ENCODE data around the gene DAPK3. TPM values are rescaled to one million over a fixed set of nuclear protein-coding genes. Genes with fewer than 3 reads are reported as not detected.
A peak's percentile ranks its signal among the peaks of the same experiment; 100 is the strongest.

DAPK3 gene
- total and polyA plus RNA-seq, 4 donors = 61.9 to 93.9 (median 79.4) TPM

DNA sequence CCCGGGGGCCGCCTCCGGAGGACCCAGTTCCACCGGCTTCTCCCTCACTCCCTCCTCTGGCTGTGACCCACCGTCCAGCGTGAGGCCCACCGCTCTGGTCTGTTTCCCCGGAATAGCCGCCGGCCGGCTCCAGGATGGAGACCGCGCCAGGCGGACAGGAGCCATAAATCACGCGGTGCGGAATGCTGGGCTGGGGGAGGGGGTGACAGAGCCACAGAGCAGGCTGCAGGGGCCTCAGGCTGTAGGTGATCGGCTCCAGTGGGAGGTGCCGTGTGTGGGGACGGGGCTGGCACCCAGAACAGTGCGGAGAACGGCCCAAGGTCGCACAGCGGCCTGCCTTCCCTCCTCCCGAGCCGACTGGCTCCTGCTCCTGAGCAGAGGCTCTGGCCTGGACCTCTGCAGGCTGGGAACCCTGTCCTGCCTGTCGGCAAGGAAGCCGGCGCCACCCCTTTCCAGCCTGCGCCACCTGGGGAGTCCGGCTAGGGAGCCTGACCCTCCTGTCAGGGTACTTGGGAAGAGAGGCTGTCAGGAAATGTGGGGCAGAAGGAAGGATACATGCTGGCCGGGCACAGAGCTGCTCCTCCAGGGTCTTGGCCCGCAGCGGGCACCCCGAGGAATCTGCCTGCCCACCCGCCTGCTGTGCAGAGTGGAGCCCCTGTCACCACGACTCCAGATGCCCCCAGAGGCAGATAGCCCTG is 45.0 kb upstream of the DAPK3 start:
- H3K27ac ChIP-seq (ENCODE audit: low read depth in 1 of 2, low read length in 1 of 2) = peak overlapping the region in 1 of 2 donors; percentile 26
- H3K9me3 ChIP-seq (ENCODE audit: control insufficient read depth in 4 of 4, insufficient read depth in 3 of 4, low read length in 3 of 4) = no peaks in the 10 kb centered on the region
- peak in 2 of 3 donors; percentile 24 to 30 for DNase-seq
- TF ChIP-seq, protein P1, sequence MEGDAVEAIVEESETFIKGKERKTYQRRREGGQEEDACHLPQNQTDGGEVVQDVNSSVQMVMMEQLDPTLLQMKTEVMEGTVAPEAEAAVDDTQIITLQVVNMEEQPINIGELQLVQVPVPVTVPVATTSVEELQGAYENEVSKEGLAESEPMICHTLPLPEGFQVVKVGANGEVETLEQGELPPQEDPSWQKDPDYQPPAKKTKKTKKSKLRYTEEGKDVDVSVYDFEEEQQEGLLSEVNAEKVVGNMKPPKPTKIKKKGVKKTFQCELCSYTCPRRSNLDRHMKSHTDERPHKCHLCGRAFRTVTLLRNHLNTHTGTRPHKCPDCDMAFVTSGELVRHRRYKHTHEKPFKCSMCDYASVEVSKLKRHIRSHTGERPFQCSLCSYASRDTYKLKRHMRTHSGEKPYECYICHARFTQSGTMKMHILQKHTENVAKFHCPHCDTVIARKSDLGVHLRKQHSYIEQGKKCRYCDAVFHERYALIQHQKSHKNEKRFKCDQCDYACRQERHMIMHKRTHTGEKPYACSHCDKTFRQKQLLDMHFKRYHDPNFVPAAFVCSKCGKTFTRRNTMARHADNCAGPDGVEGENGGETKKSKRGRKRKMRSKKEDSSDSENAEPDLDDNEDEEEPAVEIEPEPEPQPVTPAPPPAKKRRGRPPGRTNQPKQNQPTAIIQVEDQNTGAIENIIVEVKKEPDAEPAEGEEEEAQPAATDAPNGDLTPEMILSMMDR (IDR thresholded peaks at IDR 0.05; ENCODE audit: control extremely low read depth, extremely low read depth) = no peak
- peaks cover 3 to 55% (median 12%) of the 10 kb centered on the region in 4 donors for H3K36me3 ChIP-seq (ENCODE audit: control insufficient read depth in 4 of 4, insufficient read depth in 4 of 4, low read length in 4 of 4)
- no peak overlapping the region for H3K9ac ChIP-seq (ENCODE audit: insufficient read depth in 1 of 2, low read length in 2 of 2)
- no peaks in the 10 kb centered on the region for H3K27me3 ChIP-seq (ENCODE audit: control insufficient read depth in 3 of 3, insufficient read depth in 3 of 3, low read length in 2 of 3)
- H3K4me1 ChIP-seq (ENCODE audit: control insufficient read depth in 5 of 5, insufficient read depth in 5 of 5, low read length in 5 of 5) = peaks cover 0 to 24% (median 0%) of the 10 kb centered on the region in 5 donors
- ATAC-seq (ENCODE audit: insufficient read depth, low FRiP score) = no peak
- WGBS, 2 donors = 66 to 68% methylated on average over 37 of the region's 37 CpGs
- no peak overlapping the region for H3K4me3 ChIP-seq

DNA sequence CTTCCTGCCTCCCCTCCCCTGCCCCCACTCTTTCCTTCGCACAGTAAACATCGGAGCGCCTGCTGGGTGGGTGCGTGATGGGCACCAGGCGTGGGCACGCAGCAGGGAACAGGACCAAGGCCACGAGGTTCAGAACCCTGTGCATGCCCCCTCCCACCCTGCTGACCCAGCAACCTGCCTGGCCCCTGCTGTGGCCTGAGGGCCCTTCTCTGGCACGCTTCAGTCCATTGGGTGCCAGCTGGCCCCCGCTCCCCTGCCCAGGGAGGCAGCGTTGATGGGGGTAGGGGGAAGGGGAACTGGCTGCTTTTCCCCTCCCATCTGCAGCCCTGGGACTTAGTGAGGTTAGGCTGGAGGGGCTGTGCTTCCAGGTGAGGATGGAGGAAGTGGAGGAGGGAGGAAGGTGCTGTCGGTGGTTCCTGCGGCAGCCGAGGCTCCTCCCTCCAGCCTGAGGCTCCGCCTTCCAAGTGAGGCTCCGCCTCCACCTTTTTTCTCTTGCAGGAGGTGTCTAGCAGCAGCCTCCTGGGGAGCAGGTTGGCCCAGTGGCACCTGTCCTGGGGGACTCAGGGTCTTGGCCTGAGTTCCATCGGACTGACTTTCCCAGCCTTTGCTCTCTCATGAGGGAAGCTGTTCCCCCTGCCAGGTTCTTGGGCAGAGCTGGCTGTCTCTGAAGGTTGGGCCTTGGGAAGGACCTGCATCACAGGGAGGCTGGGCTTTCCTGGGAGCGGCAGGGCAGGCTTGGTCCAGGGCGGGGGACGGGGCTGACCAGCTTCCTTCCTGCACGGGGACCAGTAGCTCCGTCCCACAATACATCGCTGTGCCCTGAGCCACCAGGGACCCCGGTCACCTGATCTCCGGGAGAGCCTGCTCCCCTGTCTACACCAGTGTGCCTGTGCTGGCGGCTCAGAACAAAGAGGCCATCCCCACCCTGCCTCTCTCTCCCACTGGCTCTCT is 43.9 kb upstream of the DAPK3 start:
- TF ChIP-seq, protein P1 (IDR thresholded peaks at IDR 0.05; ENCODE audit: control extremely low read depth, extremely low read depth) = no peak
- DNase-seq (no peak), ATAC-seq (ENCODE audit: insufficient read depth, low FRiP score) (no peak)
- H3K27me3 ChIP-seq (ENCODE audit: control insufficient read depth in 3 of 3, insufficient read depth in 3 of 3, low read length in 2 of 3) = no peaks in the 10 kb centered on the region
- 60 to 68% methylated on average over 25 of the region's 25 CpGs for WGBS, 2 donors
- no peak overlapping the region for H3K9ac ChIP-seq (ENCODE audit: insufficient read depth in 1 of 2, low read length in 2 of 2)
- peaks cover 0 to 54% (median 11%) of the 10 kb centered on the region in 4 donors for H3K36me3 ChIP-seq (ENCODE audit: control insufficient read depth in 4 of 4, insufficient read depth in 4 of 4, low read length in 4 of 4)
- H3K9me3 ChIP-seq (ENCODE audit: control insufficient read depth in 4 of 4, insufficient read depth in 3 of 4, low read length in 3 of 4) = no peaks in the 10 kb centered on the region
- no peak overlapping the region for H3K4me3 ChIP-seq
- peaks cover 0 to 25% (median 6%) of the 10 kb centered on the region in 5 donors for H3K4me1 ChIP-seq (ENCODE audit: control insufficient read depth in 5 of 5, insufficient read depth in 5 of 5, low read length in 5 of 5)
- peak overlapping the region in 1 of 2 donors; percentile 26 for H3K27ac ChIP-seq (ENCODE audit: low read depth in 1 of 2, low read length in 1 of 2)

DNA sequence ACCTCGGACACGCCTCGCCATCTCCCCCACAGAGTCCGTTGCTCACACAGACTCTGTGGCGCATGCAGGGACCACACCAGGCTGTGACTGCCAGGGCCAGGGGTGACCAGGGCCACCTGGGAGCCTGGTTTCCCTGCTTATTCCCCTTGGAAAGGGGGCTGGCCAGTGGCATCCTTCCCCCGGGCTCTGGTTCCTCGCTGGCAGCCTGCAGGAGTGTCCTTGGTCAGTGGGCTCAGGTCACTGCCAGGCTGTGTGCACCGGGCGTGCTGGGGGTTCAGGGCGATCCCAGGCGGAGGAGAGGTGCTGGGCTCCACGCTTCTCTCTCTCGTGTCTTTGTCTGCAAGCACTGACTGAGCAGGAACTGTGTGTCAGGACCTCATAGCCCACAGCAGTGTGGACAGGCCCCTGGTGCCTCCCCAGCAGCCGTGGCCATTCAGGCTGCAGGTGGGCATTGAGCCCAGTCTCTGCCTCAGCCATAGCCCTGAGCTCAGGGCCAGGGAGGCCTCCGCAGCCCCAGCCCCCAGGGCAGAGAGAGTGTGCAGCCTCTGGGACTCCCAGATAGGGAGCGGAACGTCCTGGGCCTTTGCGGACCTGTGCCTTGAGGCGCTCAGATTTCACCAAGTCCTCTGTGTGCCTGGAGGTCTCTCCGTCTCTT is 43.1 kb upstream of the DAPK3 start:
- no peak overlapping the region for H3K4me3 ChIP-seq
- 92 to 94% methylated on average over 20 of the region's 20 CpGs for WGBS, 2 donors
- peak; percentile 15 for ATAC-seq (ENCODE audit: insufficient read depth, low FRiP score)
- H3K9ac ChIP-seq (ENCODE audit: insufficient read depth in 1 of 2, low read length in 2 of 2) = no peak overlapping the region
- no peaks in the 10 kb centered on the region for H3K27me3 ChIP-seq (ENCODE audit: control insufficient read depth in 3 of 3, insufficient read depth in 3 of 3, low read length in 2 of 3)
- TF ChIP-seq, protein P1 (IDR thresholded peaks at IDR 0.05; ENCODE audit: control extremely low read depth, extremely low read depth) = no peak
- no peak overlapping the region for H3K27ac ChIP-seq (ENCODE audit: low read depth in 1 of 2, low read length in 1 of 2)
- H3K4me1 ChIP-seq (ENCODE audit: control insufficient read depth in 5 of 5, insufficient read depth in 5 of 5, low read length in 5 of 5) = peaks cover 1 to 32% (median 14%) of the 10 kb centered on the region in 5 donors
- H3K9me3 ChIP-seq (ENCODE audit: control insufficient read depth in 4 of 4, insufficient read depth in 3 of 4, low read length in 3 of 4) = no peaks in the 10 kb centered on the region
- DNase-seq = no peak
- peaks cover 0 to 48% (median 11%) of the 10 kb centered on the region in 4 donors for H3K36me3 ChIP-seq (ENCODE audit: control insufficient read depth in 4 of 4, insufficient read depth in 4 of 4, low read length in 4 of 4)

Measured in lung (tissue), 12 donors.